Loucy (cell line): Measurements from ENCODE around the gene CTRB1.

ENCODE experiments used
- CTCF ChIP-seq: fragments of 200-600 bp; sonication (generic); conservative IDR thresholded peaks from 2 replicates; pipeline ENCODE4 v1.5.1; 2014; ENCODE audit warnings: mild to moderate bottlenecking, antibody characterized with exemption, low read length
- EZH2phosphoT487 ChIP-seq: fragments of 200-600 bp; IDR thresholded peaks from 2 replicates; pipeline ENCODE4 v1.6.1; 2018; ENCODE audit warnings: antibody characterized with exemption, mild to moderate bottlenecking, moderate library complexity, borderline replicate concordance

GRCh38 chr16:75229172-75230031 lies 10.6 kb downstream of the CTRB1 start:
- TF ChIP-seq CTCF: no peak
- TF ChIP-seq EZH2phosphoT487: no peak
